ENCODE data around the gene CNN2.
"Not testable (repeated sequence)": the region's sequence is repeated elsewhere in the genome, so short reads cannot be mapped to it uniquely, and the experiment has no call there.

- not testable (repeated sequence) for TF ChIP-seq POLR2AphosphoS5 (IDR thresholded peaks at IDR 0.05; ENCODE audit: low read depth); CTCF (IDR thresholded peaks at IDR 0.05; ENCODE audit: insufficient read depth, low read length); REST (IDR thresholded peaks at IDR 0.05; ENCODE audit: insufficient replicate concordance, low read depth); GABPA (IDR thresholded peaks at IDR 0.05; ENCODE audit: low read depth); SPI1 (IDR thresholded peaks at IDR 0.05; ENCODE audit: borderline replicate concordance, low read depth)
Observed at GRCh38 chr19:1023883-1024188, 2.6 kb upstream of the CNN2 start.

All from HL-60 (cell line).